ENCODE data around the gene GUCY1A1.

The GUCY1A1 gene

DNA sequence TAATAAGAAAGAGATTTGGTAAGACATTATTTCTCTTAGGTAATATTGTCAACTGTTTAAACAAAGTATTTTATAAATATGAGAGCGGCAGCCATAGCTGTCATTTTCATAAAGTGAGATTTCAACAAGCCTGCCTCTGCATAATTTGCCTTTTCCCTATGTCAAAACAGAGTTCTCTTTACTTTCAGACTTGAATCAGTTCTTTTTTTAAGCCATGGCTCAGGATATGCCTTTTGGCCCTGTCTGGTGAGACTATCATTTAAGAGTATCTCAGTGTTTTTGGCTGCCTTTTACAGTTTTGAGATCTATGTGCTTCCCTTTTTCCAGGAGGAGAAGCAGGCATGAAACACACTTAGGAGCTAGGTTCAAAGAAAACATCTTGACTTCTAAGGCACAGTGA lies 7.5 kb upstream of the GUCY1A1 start:
- Histone ChIP-seq H3K27me3 (ENCODE audit: insufficient read depth, low read length) (no peaks in the 10 kb centered on the region), H3K4me1 (ENCODE audit: insufficient read depth, low read length, severe bottlenecking) (no peaks in the 10 kb centered on the region), H4K20me1 (ENCODE audit: insufficient read depth, low read length) (no peaks in the 10 kb centered on the region), H3K4me3 (ENCODE audit: low read depth, low read length, poor library complexity, severe bottlenecking) (no peak overlapping the region), H3F3A (ENCODE audit: insufficient read depth, low read length) (no peaks in the 10 kb centered on the region), H3K9ac (ENCODE audit: low read length) (no peak overlapping the region), H3K79me2 (ENCODE audit: insufficient read depth, low read length) (no peaks in the 10 kb centered on the region), H3K9me2 (ENCODE audit: low read depth, low read length) (no peaks in the 10 kb centered on the region), H2AFZ (ENCODE audit: low read length) (no peak overlapping the region), H3K27ac (ENCODE audit: low read depth, low read length, poor library complexity, severe bottlenecking) (no peak overlapping the region), H3K36me3 (ENCODE audit: insufficient read depth, low read length) (no peaks in the 10 kb centered on the region), H3K9me3 (ENCODE audit: low read length) (no peaks in the 10 kb centered on the region), H3K4me2 (ENCODE audit: low read length) (no peak overlapping the region)
- TF ChIP-seq EZH2 (IDR thresholded peaks at IDR 0.05; ENCODE audit: borderline replicate concordance, low read length) = no peak
- TF ChIP-seq, protein P1, sequence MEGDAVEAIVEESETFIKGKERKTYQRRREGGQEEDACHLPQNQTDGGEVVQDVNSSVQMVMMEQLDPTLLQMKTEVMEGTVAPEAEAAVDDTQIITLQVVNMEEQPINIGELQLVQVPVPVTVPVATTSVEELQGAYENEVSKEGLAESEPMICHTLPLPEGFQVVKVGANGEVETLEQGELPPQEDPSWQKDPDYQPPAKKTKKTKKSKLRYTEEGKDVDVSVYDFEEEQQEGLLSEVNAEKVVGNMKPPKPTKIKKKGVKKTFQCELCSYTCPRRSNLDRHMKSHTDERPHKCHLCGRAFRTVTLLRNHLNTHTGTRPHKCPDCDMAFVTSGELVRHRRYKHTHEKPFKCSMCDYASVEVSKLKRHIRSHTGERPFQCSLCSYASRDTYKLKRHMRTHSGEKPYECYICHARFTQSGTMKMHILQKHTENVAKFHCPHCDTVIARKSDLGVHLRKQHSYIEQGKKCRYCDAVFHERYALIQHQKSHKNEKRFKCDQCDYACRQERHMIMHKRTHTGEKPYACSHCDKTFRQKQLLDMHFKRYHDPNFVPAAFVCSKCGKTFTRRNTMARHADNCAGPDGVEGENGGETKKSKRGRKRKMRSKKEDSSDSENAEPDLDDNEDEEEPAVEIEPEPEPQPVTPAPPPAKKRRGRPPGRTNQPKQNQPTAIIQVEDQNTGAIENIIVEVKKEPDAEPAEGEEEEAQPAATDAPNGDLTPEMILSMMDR (IDR thresholded peaks at IDR 0.05; ENCODE audit: low read length) = no peak

DNA sequence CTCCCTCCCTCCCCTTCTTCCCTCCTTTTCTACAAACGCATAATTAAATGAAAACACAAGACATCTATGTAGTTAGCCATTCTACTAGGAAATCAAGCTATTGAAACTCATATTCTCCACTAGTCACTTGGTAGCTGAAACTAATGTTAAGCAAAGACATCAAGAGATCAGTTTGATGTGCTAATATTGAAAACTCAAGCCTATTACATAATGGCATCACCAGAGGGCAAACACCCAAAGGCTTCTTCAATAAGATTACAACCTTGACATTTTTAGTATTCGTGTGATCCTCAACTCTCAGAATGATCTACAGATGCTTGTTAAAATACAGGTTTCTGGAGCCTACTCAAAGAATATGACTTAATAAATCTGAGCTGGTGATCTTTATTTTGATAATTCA lies 6.2 kb upstream of the GUCY1A1 start:
- H3K9ac ChIP-seq (ENCODE audit: low read length) = no peak overlapping the region
- H3K4me1 ChIP-seq (ENCODE audit: insufficient read depth, low read length, severe bottlenecking) = no peaks in the 10 kb centered on the region
- H4K20me1 ChIP-seq (ENCODE audit: insufficient read depth, low read length) = no peaks in the 10 kb centered on the region
- H3K36me3 ChIP-seq (ENCODE audit: insufficient read depth, low read length) = no peaks in the 10 kb centered on the region
- no peak overlapping the region for H3K4me3 ChIP-seq (ENCODE audit: low read depth, low read length, poor library complexity, severe bottlenecking)
- H2AFZ ChIP-seq (ENCODE audit: low read length) = no peak overlapping the region
- no peaks in the 10 kb centered on the region for H3K9me2 ChIP-seq (ENCODE audit: low read depth, low read length)
- no peak overlapping the region for H3K4me2 ChIP-seq (ENCODE audit: low read length)
- H3K27ac ChIP-seq (ENCODE audit: low read depth, low read length, poor library complexity, severe bottlenecking) = no peak overlapping the region
- H3K27me3 ChIP-seq (ENCODE audit: insufficient read depth, low read length) = no peaks in the 10 kb centered on the region
- no peaks in the 10 kb centered on the region for H3K9me3 ChIP-seq (ENCODE audit: low read length)
- TF ChIP-seq, protein P1 (IDR thresholded peaks at IDR 0.05; ENCODE audit: low read length) = no peak
- TF ChIP-seq EZH2 (IDR thresholded peaks at IDR 0.05; ENCODE audit: borderline replicate concordance, low read length) = no peak
- H3F3A ChIP-seq (ENCODE audit: insufficient read depth, low read length) = no peaks in the 10 kb centered on the region
- no peaks in the 10 kb centered on the region for H3K79me2 ChIP-seq (ENCODE audit: insufficient read depth, low read length)

DNA sequence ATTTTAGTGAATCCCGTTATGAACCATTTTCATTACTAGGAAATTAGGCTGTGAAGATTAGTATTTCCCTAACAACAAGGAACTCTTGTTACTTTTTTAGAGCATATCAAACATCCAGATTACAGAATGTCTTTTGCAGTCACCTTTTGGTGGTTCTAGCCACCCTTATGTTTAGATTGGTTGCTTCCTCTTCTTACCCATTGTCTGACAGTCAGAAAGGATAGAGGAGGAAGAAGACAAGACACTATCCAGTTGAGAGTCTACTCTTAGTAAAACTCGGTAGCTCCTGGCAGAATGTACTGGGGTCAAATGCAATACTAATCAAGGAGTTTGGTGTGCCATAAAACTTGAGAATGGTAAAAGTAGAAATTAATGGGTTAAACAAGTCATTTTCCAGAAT lies 1.6 kb upstream of the GUCY1A1 start:
- H3F3A ChIP-seq (ENCODE audit: insufficient read depth, low read length) = no peaks in the 10 kb centered on the region

More for the DNA sequence above, 1.6 kb upstream of the GUCY1A1 start:
- Histone ChIP-seq H3K36me3 (ENCODE audit: insufficient read depth, low read length) (no peaks in the 10 kb centered on the region), H3K9ac (ENCODE audit: low read length) (no peak overlapping the region), H3K4me3 (ENCODE audit: low read depth, low read length, poor library complexity, severe bottlenecking) (no peak overlapping the region), H3K9me2 (ENCODE audit: low read depth, low read length) (no peaks in the 10 kb centered on the region), H3K4me2 (ENCODE audit: low read length) (no peak overlapping the region), H3K79me2 (ENCODE audit: insufficient read depth, low read length) (no peaks in the 10 kb centered on the region), H2AFZ (ENCODE audit: low read length) (no peak overlapping the region), H3K27me3 (ENCODE audit: insufficient read depth, low read length) (no peaks in the 10 kb centered on the region), H3K9me3 (ENCODE audit: low read length) (no peaks in the 10 kb centered on the region), H3K27ac (ENCODE audit: low read depth, low read length, poor library complexity, severe bottlenecking) (no peak overlapping the region), H4K20me1 (ENCODE audit: insufficient read depth, low read length) (no peaks in the 10 kb centered on the region), H3K4me1 (ENCODE audit: insufficient read depth, low read length, severe bottlenecking) (no peaks in the 10 kb centered on the region)
- no peak for TF ChIP-seq EZH2 (IDR thresholded peaks at IDR 0.05; ENCODE audit: borderline replicate concordance, low read length)
- TF ChIP-seq, protein P1 (IDR thresholded peaks at IDR 0.05; ENCODE audit: low read length) = no peak
